Islet precursor cell (in vitro differentiated cells): ENCODE data around the gene MNX1.

Source experiments
- DNase-seq: peaks from one replicate; pipeline ENCODE4 v3.0.0-alpha.2; 2018

MNX1 gene

GRCh38 chr7:157032644-157033482 is 22.4 kb upstream of the MNX1 start:
- peak; percentile 57 for DNase-seq

DNA sequence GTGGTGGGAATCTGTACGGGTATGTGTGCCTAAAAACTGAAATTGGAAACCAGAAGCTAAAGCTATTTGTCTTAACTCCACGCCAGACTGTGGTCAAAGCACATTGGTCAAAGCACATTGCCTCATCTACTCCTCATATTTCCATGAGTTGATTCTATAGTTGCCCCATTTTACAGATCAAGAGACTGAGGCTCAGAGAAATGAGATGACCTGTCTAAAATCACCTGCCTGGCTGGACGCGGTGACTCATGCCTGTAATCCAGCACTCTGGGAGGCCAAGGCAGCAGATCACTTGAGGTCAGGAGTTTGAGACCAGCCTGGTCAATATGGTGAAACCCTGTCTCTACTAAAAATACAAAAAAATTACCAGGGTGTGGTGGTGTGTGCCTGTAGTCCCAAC is 21.7 kb upstream of the MNX1 start:
- peak; percentile 29 for DNase-seq

- DNase-seq = no peak
These were observed 17.9 kb upstream of the MNX1 start for GRCh38 chr7:157028199-157028903.

- peak; percentile 38 for DNase-seq
These were observed 17.2 kb upstream of the MNX1 start for GRCh38 chr7:157027568-157028198.

DNA sequence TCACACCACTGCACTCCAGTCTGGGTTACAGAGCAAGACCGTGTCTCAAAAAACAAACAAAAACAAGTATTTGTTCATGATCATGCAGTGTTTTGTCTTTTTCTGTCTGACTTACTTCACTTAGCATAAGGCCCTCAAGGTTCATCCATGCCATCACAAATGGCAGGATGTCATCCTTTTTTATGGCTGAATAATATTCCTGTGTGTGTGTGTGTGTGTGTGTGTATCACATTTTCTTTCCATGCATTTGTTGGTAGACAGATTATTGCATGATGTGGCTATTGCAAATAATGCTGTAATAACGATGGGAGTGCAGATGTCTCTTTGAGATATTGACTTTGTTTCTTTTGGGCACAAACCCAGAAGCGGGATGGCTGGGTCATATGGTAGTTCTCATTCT is 14.3 kb upstream of the MNX1 start:
- peak; percentile 3 for DNase-seq

- no peak for DNase-seq
These were observed 13.1 kb upstream of the MNX1 start for GRCh38 chr7:157023589-157023905.

GRCh38 chr7:157022681-157023588 is 12.5 kb upstream of the MNX1 start:
- DNase-seq = peak; percentile 56

GRCh38 chr7:157021871-157022680 is 11.6 kb upstream of the MNX1 start:
- peak; percentile 49 for DNase-seq

DNA sequence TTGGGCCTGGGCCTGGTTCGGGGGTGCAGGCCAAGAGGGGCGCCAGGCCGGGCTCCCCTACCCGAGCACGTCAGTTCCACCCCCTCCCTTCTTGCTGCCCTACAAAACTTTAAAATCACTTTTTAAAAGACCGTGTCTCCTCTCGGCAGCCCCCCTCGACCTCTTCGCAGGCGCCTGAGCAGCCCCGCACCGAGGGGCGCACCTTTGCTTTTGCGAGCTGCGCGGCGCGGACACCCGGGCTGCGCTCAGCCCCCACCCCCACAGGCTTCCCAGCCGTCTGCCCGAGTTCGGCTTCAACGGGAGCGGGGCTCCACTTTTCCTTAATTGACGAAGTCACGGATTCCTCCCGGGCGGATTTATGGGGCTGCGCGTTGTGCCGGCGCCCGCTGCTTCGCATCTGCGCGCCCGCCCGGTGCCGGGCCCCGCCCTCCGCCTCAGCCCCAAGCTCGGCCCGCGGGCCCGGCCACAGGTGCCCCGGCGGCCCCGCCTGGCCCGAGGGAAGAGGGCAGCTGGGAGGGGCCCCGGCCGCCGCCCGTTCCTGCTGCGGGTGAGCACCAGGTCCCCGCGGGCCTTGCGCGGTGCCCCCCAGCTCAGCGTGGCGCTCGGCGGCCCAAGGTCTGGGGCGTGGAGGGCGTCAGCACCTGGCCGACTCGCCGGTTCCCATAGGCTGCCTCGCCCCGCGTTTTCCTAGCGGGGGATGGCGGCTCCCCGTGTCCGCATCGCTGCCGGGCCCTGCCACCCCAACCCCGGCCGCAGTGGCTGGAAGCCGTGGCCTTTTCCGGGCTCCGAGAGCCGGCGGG is 10.8 kb upstream of the MNX1 start:
- peak; percentile 50 for DNase-seq

DNA sequence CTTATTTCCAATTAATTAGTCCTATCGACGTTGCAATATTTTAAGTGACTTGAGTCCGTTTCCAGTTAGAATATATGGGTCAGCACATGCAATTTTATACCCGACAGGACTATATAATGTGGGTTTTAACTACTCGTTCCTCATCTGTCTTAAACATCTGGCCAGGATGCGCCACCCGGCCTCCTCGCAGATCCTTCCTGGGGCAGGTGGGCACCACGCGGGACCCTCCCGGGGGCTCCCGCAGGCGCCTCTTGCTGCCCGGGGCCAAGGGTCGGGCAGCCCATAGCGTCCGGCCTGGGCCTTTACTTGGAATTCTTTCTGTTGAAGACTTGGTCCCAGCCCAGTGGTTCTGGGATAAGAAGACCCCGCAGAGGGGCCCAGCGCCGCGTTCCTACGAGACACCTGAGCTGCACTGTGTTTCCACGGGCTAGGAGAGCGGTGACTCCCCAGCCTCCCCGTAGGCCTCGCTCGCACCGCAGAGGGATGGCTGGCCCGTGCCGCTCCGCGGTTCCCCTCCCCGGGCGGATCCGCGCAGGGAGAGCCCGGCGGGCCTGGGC is 10.1 kb upstream of the MNX1 start:
- peak; percentile 54 for DNase-seq

DNA sequence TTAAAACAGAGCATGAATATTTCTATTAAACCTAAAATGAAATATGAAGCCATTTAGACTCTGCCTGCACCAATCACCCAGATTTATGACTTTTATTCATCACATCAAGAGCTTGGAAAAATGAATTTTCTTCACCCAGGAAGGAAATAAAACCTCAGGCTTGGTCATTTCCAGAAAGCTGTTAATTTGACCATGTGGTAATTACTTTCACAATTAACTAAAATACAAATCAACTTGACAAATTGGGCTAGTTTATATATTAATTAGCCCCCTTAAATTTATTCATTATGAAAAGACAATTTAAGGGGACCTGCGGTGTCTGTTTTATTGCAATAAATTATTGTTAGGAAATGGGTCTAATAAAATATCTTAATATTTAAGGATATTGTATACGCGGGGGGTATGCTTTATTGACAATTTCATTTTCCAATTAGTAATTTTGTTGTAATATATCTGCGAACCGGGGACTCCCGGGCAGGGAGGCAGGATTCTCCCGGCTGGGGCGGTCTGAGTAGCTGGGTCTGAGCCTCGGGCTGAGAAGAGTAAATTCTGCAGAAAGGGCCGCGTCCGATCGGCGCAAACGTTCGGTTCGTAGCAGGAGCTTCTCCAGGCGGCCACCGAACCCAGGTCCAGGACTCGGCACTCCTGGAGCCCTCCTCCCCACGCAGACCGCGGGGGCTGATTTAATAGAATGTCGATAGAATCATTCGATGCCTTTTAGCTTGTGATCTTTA is 9.4 kb upstream of the MNX1 start:
- no peak for DNase-seq

GRCh38 chr7:157018997-157019608 is 8.6 kb upstream of the MNX1 start:
- peak; percentile 57 for DNase-seq

GRCh38 chr7:157018328-157018996 is 8.0 kb upstream of the MNX1 start:
- peak; percentile 51 for DNase-seq

DNA sequence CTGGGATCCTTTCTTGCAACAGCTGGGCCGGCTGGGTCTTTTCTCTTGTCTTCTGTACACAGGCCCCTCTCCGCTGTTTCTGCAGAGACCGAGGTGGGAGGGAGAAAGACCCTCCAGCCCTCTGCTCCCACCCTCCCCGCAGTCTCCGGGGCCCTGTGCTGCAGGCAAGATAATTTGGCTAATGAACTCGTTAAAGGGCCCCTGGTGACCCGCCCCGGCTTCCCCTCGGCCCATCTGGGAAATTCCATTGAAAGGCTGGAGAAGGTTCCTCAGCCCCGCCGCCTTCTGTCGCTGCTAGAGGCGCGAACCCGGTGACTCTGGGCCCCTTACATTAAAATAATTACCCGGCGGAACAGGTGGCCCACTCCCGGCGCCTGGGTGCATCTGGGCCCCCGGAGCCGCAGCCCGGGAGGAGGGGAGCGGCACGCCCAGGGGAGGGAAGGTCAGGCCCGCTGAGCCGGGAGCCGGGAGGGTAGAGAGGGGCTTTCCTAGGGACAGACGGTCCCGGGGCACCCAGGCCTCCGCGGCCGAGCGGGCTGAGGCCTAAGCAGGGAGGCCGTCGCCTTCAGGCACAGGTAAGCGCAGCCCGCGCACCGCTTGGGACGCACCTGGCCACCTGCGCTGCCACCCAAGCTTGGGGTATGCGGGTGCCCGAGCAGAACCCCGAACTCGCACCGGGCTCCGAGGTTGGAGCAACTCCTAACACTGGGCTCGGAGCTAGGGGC is 7.3 kb upstream of the MNX1 start:
- peak; percentile 51 for DNase-seq

DNA sequence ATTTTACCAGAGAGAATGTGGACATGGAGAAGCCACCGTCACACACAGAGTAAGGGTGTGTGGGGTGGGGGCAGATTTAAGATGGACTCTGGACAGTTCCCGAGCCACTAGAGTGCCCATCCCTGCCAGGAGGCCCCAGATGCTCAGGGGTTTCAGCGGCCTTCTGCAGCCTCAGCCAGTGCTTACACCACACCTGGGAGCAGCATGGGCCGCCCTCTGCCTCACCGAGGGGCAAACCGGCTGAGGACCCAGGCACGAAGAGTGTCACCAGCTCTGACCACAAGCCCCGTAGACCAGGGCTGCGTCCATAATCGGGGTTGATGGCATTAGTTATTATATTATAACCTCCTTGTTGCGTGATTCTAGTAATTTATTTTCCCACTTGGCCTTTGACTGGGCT is 6.7 kb upstream of the MNX1 start:
- peak; percentile 49 for DNase-seq

DNA sequence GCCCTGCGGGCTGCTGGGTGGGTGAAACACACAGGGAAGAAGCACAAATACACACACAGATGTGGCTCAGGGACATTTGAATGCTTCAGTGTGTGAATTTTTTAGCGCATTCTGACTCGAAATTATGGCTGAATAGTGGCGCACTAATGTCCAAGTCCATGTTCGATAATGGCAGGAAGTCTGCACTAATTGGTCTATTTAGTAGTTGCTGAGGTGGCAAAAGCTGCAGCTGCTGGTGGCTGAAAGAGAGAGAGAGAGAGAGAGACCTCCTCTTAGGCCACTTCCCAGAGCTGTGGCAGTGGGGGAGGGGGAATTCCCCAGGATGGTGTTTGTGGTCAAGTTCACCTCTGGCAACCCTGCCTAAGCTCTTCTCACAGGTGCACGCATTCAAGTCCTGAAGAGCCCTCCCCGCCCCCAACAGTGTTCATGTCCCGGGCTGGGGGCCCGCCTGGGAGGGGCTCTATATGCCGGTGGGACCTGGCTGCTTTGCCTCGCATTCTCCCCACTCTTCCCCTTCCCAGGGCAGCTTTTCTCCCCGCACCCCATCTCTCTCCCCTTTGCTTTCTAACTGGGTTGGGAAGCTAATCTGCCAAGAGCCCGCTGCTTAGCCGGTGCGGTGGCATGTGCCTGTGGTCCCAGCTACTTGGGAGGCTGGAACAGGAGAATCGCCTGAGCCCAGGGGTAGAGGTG is 6.0 kb upstream of the MNX1 start:
- DNase-seq = peak; percentile 53

- DNase-seq = peak; percentile 51
These were observed 5.5 kb upstream of the MNX1 start for GRCh38 chr7:157016024-157016351.
